H9 (cell line): ENCODE measurements around the gene ARID3C. TPM values are rescaled to one million over a fixed set of nuclear protein-coding genes. Genes with fewer than 3 reads are reported as not detected.

Experiments used
- DNase-seq: peaks from one replicate; pipeline ENCODE4 v3.0.0-alpha.2; 2017
- H2AFZ ChIP-seq: one replicate; pipeline ENCODE4 v1.6.1; 2013; ENCODE audit warnings: mild to moderate bottlenecking, low read length, control low read depth, moderate library complexity
- H2AK5ac ChIP-seq: 2 replicates; pipeline ENCODE4 v1.6.1; 2013; ENCODE audit warnings: low read length, control low read depth, mixed read lengths; ENCODE audit not compliant: insufficient read length
- H2BK120ac ChIP-seq: one replicate; pipeline ENCODE4 v1.6.1; 2013; ENCODE audit warnings: low read depth, mild to moderate bottlenecking, low read length, control low read depth, inconsistent platforms; ENCODE audit not compliant: poor library complexity, severe bottlenecking
- H2BK12ac ChIP-seq: 2 replicates; pipeline ENCODE4 v1.6.1; 2013; ENCODE audit warnings: low read length, control low read depth, mixed read lengths, low read depth; ENCODE audit not compliant: insufficient read length
- H2BK15ac ChIP-seq: 2 replicates; pipeline ENCODE4 v1.6.1; 2013; ENCODE audit warnings: low read depth, low read length, control low read depth
- H2BK20ac ChIP-seq: one replicate; pipeline ENCODE4 v1.6.1; 2013; ENCODE audit warnings: low read depth, mild to moderate bottlenecking, low read length, control low read depth, inconsistent platforms; ENCODE audit not compliant: poor library complexity, severe bottlenecking
- H2BK5ac ChIP-seq: 2 replicates; pipeline ENCODE4 v1.6.1; 2013; ENCODE audit warnings: low read length, control low read depth, mixed read lengths; ENCODE audit not compliant: insufficient read length
- H3K14ac ChIP-seq: 2 replicates; pipeline ENCODE4 v1.6.1; 2013; ENCODE audit warnings: low read length, control low read depth; ENCODE audit not compliant: insufficient read depth
- H3K18ac ChIP-seq: 2 replicates; pipeline ENCODE4 v1.6.1; 2013; ENCODE audit warnings: low read depth, mild to moderate bottlenecking, mixed read lengths, low read length, control low read depth; ENCODE audit not compliant: insufficient read length
- H3K23ac ChIP-seq: 2 replicates; pipeline ENCODE4 v1.6.1; 2013; ENCODE audit warnings: low read length, control low read depth, mixed read lengths, low read depth; ENCODE audit not compliant: insufficient read length
- H3K23me2 ChIP-seq: 2 replicates; pipeline ENCODE4 v1.6.1; 2013; ENCODE audit warnings: low read depth, mild to moderate bottlenecking, mixed read lengths, low read length, control low read depth; ENCODE audit not compliant: insufficient read length, poor library complexity, severe bottlenecking
- H3K27ac ChIP-seq: 2 replicates; pipeline ENCODE4 v1.5.1; 2013; ENCODE audit warnings: low read length, control low read depth, mixed read lengths, low read depth; ENCODE audit not compliant: insufficient read length
- H3K27me3 ChIP-seq: 2 replicates; pipeline ENCODE4 v1.6.1; 2013; ENCODE audit warnings: low read length, control low read depth, inconsistent platforms; ENCODE audit not compliant: insufficient read depth
- H3K4ac ChIP-seq: 2 replicates; pipeline ENCODE4 v1.6.1; 2013; ENCODE audit warnings: low read depth, mild to moderate bottlenecking, control low read depth, inconsistent platforms, low read length, moderate library complexity
- H3K4me1 ChIP-seq: 2 replicates; pipeline ENCODE4 v1.6.1; 2013; ENCODE audit warnings: low read length, control low read depth, inconsistent platforms; ENCODE audit not compliant: insufficient read depth
- H3K4me2 ChIP-seq: 2 replicates; pipeline ENCODE4 v1.6.1; 2013; ENCODE audit warnings: low read length, control low read depth, mixed read lengths; ENCODE audit not compliant: insufficient read length, insufficient read depth
- H3K56ac ChIP-seq: 2 replicates; pipeline ENCODE4 v1.6.1; 2013; ENCODE audit warnings: low read depth, mild to moderate bottlenecking, mixed read lengths, low read length, control low read depth; ENCODE audit not compliant: insufficient read length
- H3K79me1 ChIP-seq: 2 replicates; pipeline ENCODE4 v1.6.1; 2013; ENCODE audit warnings: low read depth, mild to moderate bottlenecking, moderate library complexity, low read length, control low read depth, inconsistent platforms; ENCODE audit not compliant: insufficient read depth, poor library complexity, severe bottlenecking
- H3K79me2 ChIP-seq: 2 replicates; pipeline ENCODE4 v1.6.1; 2013; ENCODE audit warnings: low read length, control low read depth, inconsistent platforms; ENCODE audit not compliant: insufficient read depth
- H3K9ac ChIP-seq: 2 replicates; pipeline ENCODE4 v1.6.1; 2013; ENCODE audit warnings: low read length, control low read depth, mixed read lengths; ENCODE audit not compliant: insufficient read length; ENCODE audit errors: extremely low read depth
- H3K9me3 ChIP-seq: one replicate; pipeline ENCODE4 v1.6.1; 2013; ENCODE audit warnings: low read depth, low read length, inconsistent platforms; ENCODE audit not compliant: control insufficient read depth
- H3T11ph ChIP-seq: one replicate; pipeline ENCODE4 v1.6.1; 2013; ENCODE audit warnings: mild to moderate bottlenecking, low read length, control low read depth, inconsistent platforms
- H4K20me1 ChIP-seq: one replicate; pipeline ENCODE4 v1.6.1; 2013; ENCODE audit not compliant: control insufficient read depth, insufficient read length, insufficient read depth
- H4K5ac ChIP-seq: 2 replicates; pipeline ENCODE4 v1.6.1; 2013; ENCODE audit warnings: low read depth, mild to moderate bottlenecking, mixed read lengths, low read length, control low read depth; ENCODE audit not compliant: insufficient read length
- H4K8ac ChIP-seq: replicated peaks from 2 replicates; pipeline ENCODE4 v1.6.1; 2013; ENCODE audit warnings: low read length, control low read depth, mixed read lengths, low read depth; ENCODE audit not compliant: insufficient read length
- H4K91ac ChIP-seq: 2 replicates; pipeline ENCODE4 v1.6.1; 2013; ENCODE audit warnings: low read depth, mild to moderate bottlenecking, moderate library complexity, mixed read lengths, low read length, control low read depth; ENCODE audit not compliant: insufficient read length
- H3K27ac Mint-ChIP-seq, 3 experiments: 2 replicates in 2 of 3; 3 replicates in 1 of 3; pipeline ENCODE4 v1.8.0; 2020 to 2021; ENCODE audit warnings: mixed read lengths in 3 of 3, mild to moderate bottlenecking in 1 of 3, moderate library complexity in 1 of 3
- H3K27me3 Mint-ChIP-seq: 2 replicates; pipeline ENCODE4 v1.8.0; 2021; ENCODE audit warnings: low read depth, mild to moderate bottlenecking, moderate library complexity, mixed read lengths
- H3K36me3 Mint-ChIP-seq, 3 experiments: 2 replicates in 2 of 3; 3 replicates in 1 of 3; pipeline ENCODE4 v1.8.0; 2020 to 2021; ENCODE audit warnings: low read depth in 3 of 3, mixed read lengths in 3 of 3; ENCODE audit not compliant: insufficient read depth in 1 of 3
- H3K4me1 Mint-ChIP-seq, 2 experiments: 2 replicates each; pipeline ENCODE4 v1.8.0; 2020; ENCODE audit warnings: mixed read lengths in 2 of 2
- H3K4me3 Mint-ChIP-seq, 2 experiments: 2 replicates in 1 of 2; 3 replicates in 1 of 2; pipeline ENCODE4 v1.8.0; 2020 to 2021; ENCODE audit warnings: mild to moderate bottlenecking in 2 of 2, mixed read lengths in 2 of 2, moderate library complexity in 1 of 2
- H3K9me3 Mint-ChIP-seq, 2 experiments: 2 replicates in 1 of 2; 3 replicates in 1 of 2; pipeline ENCODE4 v1.8.0; 2020; ENCODE audit warnings: mild to moderate bottlenecking in 2 of 2, mixed read lengths in 2 of 2, moderate library complexity in 1 of 2
- WGBS: extraction: QIAGEN DNeasy Blood & Tissue Kit; methylation state at CpG from one replicate; pipeline ENCODE4 v1.1.7; 2013; ENCODE audit warnings: missing lambda C conversion rate, low lambda C conversion rate, mixed read lengths; ENCODE audit not compliant: insufficient read length; ENCODE audit errors: extremely low coverage; 5-methylcytosine and 5-hydroxymethylcytosine counted together
- total RNA-seq: library from RNA; stranded (reverse); gene quantifications from 2 replicates; pipeline ENCODE4 v1.2.1, GENCODE V29; 2021
- TF ChIP-seq, protein P1 (sequence below): fragments of 200-600 bp; sonication (generic); conservative IDR thresholded peaks from 3 replicates; pipeline ENCODE4 v1.8.0; 2021; ENCODE audit warnings: antibody characterized with exemption, mild to moderate bottlenecking

Gene ARID3C
- total RNA-seq, 1 experiment from 2014 or later, result not detected

DNA sequence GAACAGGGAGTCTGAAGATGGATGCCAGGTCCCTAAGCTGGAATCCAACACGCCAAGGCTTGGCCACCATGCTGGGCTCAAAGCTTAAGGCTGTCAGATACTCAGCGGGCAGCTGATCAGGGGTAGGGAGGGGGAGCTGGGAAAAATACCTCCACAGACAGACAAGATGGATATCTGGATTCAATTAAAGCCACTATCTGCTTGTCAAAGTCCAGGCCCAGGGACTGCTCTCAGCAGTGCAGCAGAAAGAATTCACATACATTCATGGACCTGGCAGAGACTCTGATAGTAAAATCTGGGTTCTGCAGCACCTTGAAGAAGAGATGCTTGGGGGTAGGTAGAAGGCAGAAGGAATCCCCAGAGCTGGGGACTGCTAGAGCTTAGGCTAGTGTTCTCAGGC is 13.7 kb downstream of the ARID3C start:
- peaks cover 3% of the 10 kb centered on the region; the same call in 1 of the 2 replicates for H3K4me1 ChIP-seq
- WGBS, result no CpG with 5 or more reads among the region's 2 CpGs
- Mint-ChIP-seq H3K27ac (no peak overlapping the region), H3K9me3 (no peaks in the 10 kb centered on the region), H3K36me3 (0 out of 7 replicates have a peak, but pooled peaks cover 0 to 1% (median 0%) of the 10 kb centered on the region in 3 experiments), H3K4me1 (peaks cover 15 to 27% of the 10 kb centered on the region in 2 experiments), H3K4me3 (no peak overlapping the region), H3K27me3 (peaks cover 2% of the 10 kb centered on the region)
- H3K9ac ChIP-seq, result no peak overlapping the region
- no peak overlapping the region for H3K27ac ChIP-seq
- H3K18ac ChIP-seq, result no peak overlapping the region
- no peak overlapping the region for H3T11ph ChIP-seq
- DNase-seq, result no peak
- H4K8ac ChIP-seq, result no peak overlapping the region
- H2AFZ ChIP-seq, result no peak overlapping the region
- H2BK5ac ChIP-seq, result no peak overlapping the region
- H3K56ac ChIP-seq, result no peak overlapping the region
- H3K9me3 ChIP-seq, result no peaks in the 10 kb centered on the region
- no peak overlapping the region for H3K4ac ChIP-seq
- no peak overlapping the region for H2BK12ac ChIP-seq
- no peak overlapping the region for H2BK15ac ChIP-seq
- TF ChIP-seq, protein P1, sequence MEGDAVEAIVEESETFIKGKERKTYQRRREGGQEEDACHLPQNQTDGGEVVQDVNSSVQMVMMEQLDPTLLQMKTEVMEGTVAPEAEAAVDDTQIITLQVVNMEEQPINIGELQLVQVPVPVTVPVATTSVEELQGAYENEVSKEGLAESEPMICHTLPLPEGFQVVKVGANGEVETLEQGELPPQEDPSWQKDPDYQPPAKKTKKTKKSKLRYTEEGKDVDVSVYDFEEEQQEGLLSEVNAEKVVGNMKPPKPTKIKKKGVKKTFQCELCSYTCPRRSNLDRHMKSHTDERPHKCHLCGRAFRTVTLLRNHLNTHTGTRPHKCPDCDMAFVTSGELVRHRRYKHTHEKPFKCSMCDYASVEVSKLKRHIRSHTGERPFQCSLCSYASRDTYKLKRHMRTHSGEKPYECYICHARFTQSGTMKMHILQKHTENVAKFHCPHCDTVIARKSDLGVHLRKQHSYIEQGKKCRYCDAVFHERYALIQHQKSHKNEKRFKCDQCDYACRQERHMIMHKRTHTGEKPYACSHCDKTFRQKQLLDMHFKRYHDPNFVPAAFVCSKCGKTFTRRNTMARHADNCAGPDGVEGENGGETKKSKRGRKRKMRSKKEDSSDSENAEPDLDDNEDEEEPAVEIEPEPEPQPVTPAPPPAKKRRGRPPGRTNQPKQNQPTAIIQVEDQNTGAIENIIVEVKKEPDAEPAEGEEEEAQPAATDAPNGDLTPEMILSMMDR, result no peak
- H3K27me3 ChIP-seq, result no peaks in the 10 kb centered on the region
- H2AK5ac ChIP-seq, result no peak overlapping the region
- H3K4me2 ChIP-seq, result no peak overlapping the region
- no peak overlapping the region for H3K23ac ChIP-seq
- no peaks in the 10 kb centered on the region for H3K79me1 ChIP-seq
- peaks cover 18% of the 10 kb centered on the region for H3K23me2 ChIP-seq
- no peaks in the 10 kb centered on the region for H4K20me1 ChIP-seq
- H2BK120ac ChIP-seq, result no peak overlapping the region
- no peak overlapping the region for H4K91ac ChIP-seq
- H2BK20ac ChIP-seq, result no peak overlapping the region
- no peak overlapping the region for H3K14ac ChIP-seq
- H3K79me2 ChIP-seq, result no peaks in the 10 kb centered on the region
- H4K5ac ChIP-seq, result no peak overlapping the region
